ENCODE data around the gene BLOC1S3.

Gene BLOC1S3

GRCh38 chr19:45146251-45146650, 32.3 kb upstream of the BLOC1S3 start:
- DNase-seq (ENCODE audit: low spot score) (no peak), FAIRE-seq (no peak)

GRCh38 chr19:45146741-45147205, 31.8 kb upstream of the BLOC1S3 start:
- DNase-seq (ENCODE audit: low spot score) (no peak), FAIRE-seq (no peak)

GRCh38 chr19:45147835-45148676, 30.5 kb upstream of the BLOC1S3 start:
- DNase-seq (ENCODE audit: low spot score) (no peak), FAIRE-seq (no peak)

- DNase-seq (ENCODE audit: low spot score) (no peak), FAIRE-seq (no peak)
Measured at GRCh38 chr19:45149129-45149528, 29.5 kb upstream of the BLOC1S3 start.

- FAIRE-seq (no peak), DNase-seq (ENCODE audit: low spot score) (no peak)
Measured at GRCh38 chr19:45150180-45150579, 28.4 kb upstream of the BLOC1S3 start.

- DNase-seq (ENCODE audit: low spot score), result peak; percentile 45
- no peak for FAIRE-seq
Measured at GRCh38 chr19:45150751-45151281, 27.8 kb upstream of the BLOC1S3 start.

- no peak for FAIRE-seq
Measured at GRCh38 chr19:45151320-45151719, 27.3 kb upstream of the BLOC1S3 start.

GRCh38 chr19:45151821-45152503, 26.6 kb upstream of the BLOC1S3 start:
- DNase-seq (ENCODE audit: low spot score) (no peak), FAIRE-seq (no peak)

More at GRCh38 chr19:45151320-45151719, 27.3 kb upstream of the BLOC1S3 start:
- no peak for DNase-seq (ENCODE audit: low spot score)

GRCh38 chr19:45152504-45153338, 25.9 kb upstream of the BLOC1S3 start:
- FAIRE-seq (no peak), DNase-seq (ENCODE audit: low spot score) (no peak)

- FAIRE-seq (no peak), DNase-seq (ENCODE audit: low spot score) (no peak)
Measured at GRCh38 chr19:45153339-45154063, 25.1 kb upstream of the BLOC1S3 start.

- DNase-seq (ENCODE audit: low spot score) (peak; percentile 90), FAIRE-seq (peak; percentile 77)
Measured at GRCh38 chr19:45154064-45154827, 24.3 kb upstream of the BLOC1S3 start.

- DNase-seq (ENCODE audit: low spot score), result no peak
- FAIRE-seq, result no peak
Measured at GRCh38 chr19:45156011-45156630, 22.5 kb upstream of the BLOC1S3 start.

GRCh38 chr19:45156751-45157150, 21.8 kb upstream of the BLOC1S3 start:
- no peak for FAIRE-seq
- DNase-seq (ENCODE audit: low spot score), result no peak

GRCh38 chr19:45158503-45159209, 19.9 kb upstream of the BLOC1S3 start:
- no peak for FAIRE-seq
- no peak for DNase-seq (ENCODE audit: low spot score)

- DNase-seq (ENCODE audit: low spot score) (no peak), FAIRE-seq (no peak)
Measured at GRCh38 chr19:45159210-45159970, 19.2 kb upstream of the BLOC1S3 start.

GRCh38 chr19:45159971-45160324, 18.6 kb upstream of the BLOC1S3 start:
- DNase-seq (ENCODE audit: low spot score) (no peak), FAIRE-seq (no peak)

- DNase-seq (ENCODE audit: low spot score) (no peak), FAIRE-seq (no peak)
Measured at GRCh38 chr19:45160870-45161737, 17.5 kb upstream of the BLOC1S3 start, which contains the start of gene NKPD1. TSS of gene NKPD1 (minus strand) at chr19:45160982. CDS start at chr19:45160150, 832 bp downstream.
